MCF 10A (cell line): ENCODE data around the gene ITPKC. TPM values are rescaled to one million over a fixed set of nuclear protein-coding genes. Genes with fewer than 3 reads are reported as not detected.

ENCODE experiments used
- BruUV-seq: library from RNA; stranded (reverse); fragments of 400-500 nt; replicated peaks from 2 replicates; lab custom pipeline; 2021; lab: Mats Ljungman, UMichigan
- CTCF ChIA-PET: fragments of 300-600 bp; sonication (Branson Sonifier 250); formaldehyde crosslinking; extraction: SDS; loops from one replicate; lab custom pipeline; 2021; ENCODE audit warnings: antibody characterized with exemption, inconsistent platforms; lab: Yijun Ruan, JAX
- POLR2A ChIA-PET: fragments of 300-600, 350-650 bp; sonication (Branson Sonifier 250); formaldehyde crosslinking; extraction: SDS; loops from one replicate; lab custom pipeline; 2020; ENCODE audit warnings: antibody characterized with exemption, inconsistent platforms; lab: Yijun Ruan, JAX
- DNase-seq: peaks from one replicate; pipeline ENCODE4 v3.0.0-alpha.2; 2018; ENCODE audit not compliant: unreplicated experiment
- H3K27ac Mint-ChIP-seq: one replicate; pipeline ENCODE4 v1.8.0; 2022; ENCODE audit warnings: mild to moderate bottlenecking, low read depth, mixed read lengths; ENCODE audit not compliant: unreplicated experiment
- H3K27me3 Mint-ChIP-seq: one replicate; pipeline ENCODE4 v1.8.0; 2022; ENCODE audit warnings: mixed read lengths; ENCODE audit not compliant: insufficient read depth, unreplicated experiment
- H3K36me3 Mint-ChIP-seq: one replicate; pipeline ENCODE4 v1.8.0; 2022; ENCODE audit warnings: mild to moderate bottlenecking, moderate library complexity, mixed read lengths; ENCODE audit not compliant: insufficient read depth, unreplicated experiment
- H3K4me1 Mint-ChIP-seq: one replicate; pipeline ENCODE4 v1.8.0; 2022; ENCODE audit warnings: mixed read lengths; ENCODE audit not compliant: insufficient read depth, unreplicated experiment
- H3K4me3 Mint-ChIP-seq: one replicate; pipeline ENCODE4 v1.8.0; 2022; ENCODE audit warnings: mild to moderate bottlenecking, moderate library complexity, mixed read lengths; ENCODE audit not compliant: unreplicated experiment
- H3K9me3 Mint-ChIP-seq: one replicate; pipeline ENCODE4 v1.8.0; 2022; ENCODE audit warnings: mixed read lengths; ENCODE audit not compliant: unreplicated experiment
- CTCF ChIP-seq: fragments of 200-600 bp; IDR thresholded peaks from one replicate; pipeline ENCODE4 v1.8.0; 2022; ENCODE audit warnings: antibody characterized with exemption, mild to moderate bottlenecking; ENCODE audit not compliant: unreplicated experiment
- intact Hi-C: fragments of 100-400 bp; cut with micrococcal nuclease; formaldehyde crosslinking; loops from 2 replicates; pipeline ENCODE4 v1.14.1; 2022
- total RNA-seq: library from RNA; stranded (reverse); gene quantifications from 2 replicates; pipeline ENCODE4 v1.2.3, GENCODE V29; 2022

The ITPKC gene
- total RNA-seq, 1 experiment from 2014 or later: 33.2 TPM

- no peak overlapping the region for H3K27ac Mint-ChIP-seq
- H3K4me3 Mint-ChIP-seq: no peak overlapping the region
- ChIA-PET CTCF (interaction anchor here (0.6 kb wide), 2 partner anchors 36 to 110 kb away, joined by 3 read pairs; no protein-coding TSS in a partner anchor), POLR2A (interaction anchor here (0.7 to 1.5 kb wide), 6 partner anchors 11 to 33 kb away, joined by 3 to 6 read pairs (median 3); partner anchors contain the start of genes COQ8B, ITPKC and RAB4B)
- BruUV-seq: no TSS peak
- H3K36me3 Mint-ChIP-seq: peaks cover 27% of the 10 kb centered on the region
- H3K4me1 Mint-ChIP-seq: peaks cover 13% of the 10 kb centered on the region
- H3K9me3 Mint-ChIP-seq: no peaks in the 10 kb centered on the region
- DNase-seq: no peak
- TF ChIP-seq CTCF: no peak
- no peaks in the 10 kb centered on the region for H3K27me3 Mint-ChIP-seq
- intact Hi-C loops: no loop called here
Measured at GRCh38 chr19:40744554-40745401, 27.9 kb downstream of the ITPKC start.

DNA sequence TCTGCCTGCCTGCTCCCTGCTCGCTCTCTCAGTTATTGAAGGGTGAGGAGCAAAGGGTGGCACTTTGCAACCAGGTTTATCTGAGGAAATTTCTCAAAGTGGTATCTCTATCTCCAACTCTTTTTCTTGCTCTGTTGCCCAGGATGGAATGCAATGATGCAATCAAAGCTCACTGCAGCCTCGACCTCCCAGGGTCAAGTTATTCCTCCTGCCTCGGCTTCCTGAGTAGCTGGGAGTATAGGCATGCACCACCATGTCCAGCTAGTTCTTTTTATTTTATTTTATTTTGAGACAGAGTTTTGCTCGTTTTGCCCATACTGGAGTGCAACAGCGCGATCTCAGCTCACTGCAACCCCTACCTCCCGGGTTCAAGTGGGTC is 28.5 kb downstream of the ITPKC start:
- H3K4me3 Mint-ChIP-seq: no peak overlapping the region
- POLR2A ChIA-PET: interaction anchor here (0.8 to 1.3 kb wide), 3 partner anchors 12 to 32 kb away, joined by 3 to 4 read pairs (median 3); no protein-coding TSS in a partner anchor
- intact Hi-C loops: no loop called here
- H3K27ac Mint-ChIP-seq: no peak overlapping the region
- peaks cover 21% of the 10 kb centered on the region for H3K36me3 Mint-ChIP-seq
- no peak for TF ChIP-seq CTCF
- CTCF ChIA-PET: no interaction called here
- no peaks in the 10 kb centered on the region for H3K27me3 Mint-ChIP-seq
- DNase-seq: no peak
- peaks cover 18% of the 10 kb centered on the region for H3K4me1 Mint-ChIP-seq
- BruUV-seq: no TSS peak
- no peaks in the 10 kb centered on the region for H3K9me3 Mint-ChIP-seq

- DNase-seq: no peak
- no peaks in the 10 kb centered on the region for H3K9me3 Mint-ChIP-seq
- ChIA-PET CTCF (interaction anchor here (0.6 to 1.2 kb wide), 3 partner anchors 14 to 397 kb away, joined by 3 to 4 read pairs (median 3); no protein-coding TSS in a partner anchor), POLR2A (interaction anchor here (1.4 to 4.5 kb wide), 4 partner anchors 19 to 101 kb away, joined by 3 to 76 read pairs (median 29); partner anchors contain the start of genes MIA and RAB4B)
- TF ChIP-seq CTCF: no peak
- no peak overlapping the region for H3K4me3 Mint-ChIP-seq
- no TSS peak for BruUV-seq
- peaks cover 8% of the 10 kb centered on the region for H3K36me3 Mint-ChIP-seq
- H3K27ac Mint-ChIP-seq: no peak overlapping the region
- peaks cover 21% of the 10 kb centered on the region for H3K4me1 Mint-ChIP-seq
- intact Hi-C loops: no loop called here
- H3K27me3 Mint-ChIP-seq: no peaks in the 10 kb centered on the region
Measured at GRCh38 chr19:40747536-40747935, 30.6 kb downstream of the ITPKC start.
